Stimulated activated CD8-positive, alpha-beta memory T cell treated with anti-CD3 and anti-CD28 coated beads, Interleukin-15, amount 100 ng/mL, for 1 hour (primary cell): Measurements from ENCODE around the gene OVOL2.

Source experiments
- DNase-seq: peaks from one replicate; pipeline ENCODE4 v3.0.0-alpha.2; 2020; ENCODE audit warnings: low read depth

OVOL2 gene

GRCh38 chr20:18011951-18012645 is 45.6 kb downstream of the OVOL2 start:
- no peak for DNase-seq

GRCh38 chr20:18011482-18011881 is 46.2 kb downstream of the OVOL2 start:
- DNase-seq: no peak

- DNase-seq: no peak
These were observed 48.6 kb downstream of the OVOL2 start for GRCh38 chr20:18009116-18009515.

- DNase-seq: no peak
These were observed 50.0 kb downstream of the OVOL2 start for GRCh38 chr20:18007534-18008292.

GRCh38 chr20:18006684-18007083 is 51.0 kb downstream of the OVOL2 start:
- no peak for DNase-seq

GRCh38 chr20:18005990-18006364 is 51.7 kb downstream of the OVOL2 start:
- no peak for DNase-seq

- DNase-seq: no peak
These were observed 52.3 kb downstream of the OVOL2 start for GRCh38 chr20:18005170-18005989.

- no peak for DNase-seq
These were observed 53.2 kb downstream of the OVOL2 start for GRCh38 chr20:18004384-18005031.

- DNase-seq: no peak
These were observed 53.8 kb downstream of the OVOL2 start for GRCh38 chr20:18003897-18004296.

GRCh38 chr20:18001131-18001921 is 56.4 kb downstream of the OVOL2 start:
- no peak for DNase-seq

- no peak for DNase-seq
These were observed 58.1 kb downstream of the OVOL2 start for GRCh38 chr20:17999566-17999965.

- no peak for DNase-seq
These were observed 59.3 kb downstream of the OVOL2 start for GRCh38 chr20:17998446-17998845.

- DNase-seq: no peak
These were observed 61.5 kb downstream of the OVOL2 start for GRCh38 chr20:17995967-17996819.

- no peak for DNase-seq
These were observed 64.2 kb downstream of the OVOL2 start for GRCh38 chr20:17993546-17993945.

GRCh38 chr20:17992847-17993513 is 64.7 kb downstream of the OVOL2 start:
- DNase-seq: no peak

GRCh38 chr20:17992224-17992637 is 65.5 kb downstream of the OVOL2 start:
- DNase-seq: no peak

GRCh38 chr20:17990278-17990972 is 67.3 kb downstream of the OVOL2 start:
- DNase-seq: no peak

GRCh38 chr20:17987988-17988387 is 69.7 kb downstream of the OVOL2 start:
- no peak for DNase-seq

- DNase-seq: no peak
These were observed 72.2 kb downstream of the OVOL2 start for GRCh38 chr20:17985388-17986018.
